ENCODE results near the gene CBFA2T3. TPM values are rescaled to one million over a fixed set of nuclear protein-coding genes. Genes with fewer than 3 reads are reported as not detected.

The CBFA2T3 gene
- total and polyA plus RNA-seq, 2 of the 8 experiments (the other 6 are each of a cell fraction or from before 2014, with no cell fraction given), result 0.51 to 1.3 TPM

DNA sequence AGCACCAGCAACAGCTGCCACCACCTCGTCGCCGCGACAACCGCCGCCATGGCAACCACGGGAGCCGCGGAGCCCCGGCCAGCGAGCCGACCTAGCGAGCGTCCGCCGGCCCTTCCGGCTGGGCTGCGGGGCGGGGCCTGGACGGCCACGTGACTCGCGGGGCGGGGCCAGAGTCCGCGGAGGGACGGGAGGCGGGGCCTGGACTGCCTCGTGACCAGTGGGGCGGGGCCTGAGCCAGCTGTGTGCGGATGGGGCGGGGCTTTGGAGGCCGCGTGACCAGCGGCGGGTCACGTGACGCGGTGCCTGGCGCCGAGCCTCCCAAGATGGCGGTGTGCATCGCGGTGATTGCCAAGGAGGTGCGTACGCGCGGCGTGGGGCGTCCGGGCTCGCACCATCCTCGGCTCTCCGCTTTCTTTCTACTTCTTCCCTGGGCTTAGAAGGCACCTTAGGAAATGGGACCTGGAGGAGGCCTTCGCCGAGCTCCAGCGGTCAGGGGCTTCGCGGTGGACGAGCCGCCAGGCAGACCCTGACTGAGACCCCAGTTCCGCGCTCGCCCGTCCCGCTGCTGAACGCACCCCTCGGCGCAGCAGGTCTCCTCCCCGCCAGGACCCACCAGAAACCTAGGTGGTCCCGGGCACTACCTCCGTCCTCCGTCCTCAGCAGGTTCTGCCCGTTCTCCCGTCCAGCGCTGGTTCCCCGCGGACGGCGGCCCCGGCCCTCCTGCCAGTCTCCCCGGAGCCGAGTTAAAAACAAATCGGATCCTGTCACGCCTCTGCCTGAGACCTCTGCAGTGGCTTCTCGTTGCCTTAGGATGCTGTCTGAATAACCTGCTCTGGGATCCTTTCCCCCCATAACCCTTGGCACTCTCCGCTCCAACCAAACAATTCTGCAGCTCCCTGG lies 119.9 kb downstream of the CBFA2T3 start, which contains the start of the genes GALNS and TRAPPC2L (continued):
- no peak for TF ChIP-seq TAF7 (optimal IDR thresholded peaks at IDR 0.05; ENCODE audit: borderline replicate concordance, low read depth, low read length)
- TF ChIP-seq SP4 (IDR thresholded peaks at IDR 0.05; ENCODE audit: low read length), result peak; percentile 97
- TF ChIP-seq SAP30 (IDR thresholded peaks at IDR 0.05; ENCODE audit: insufficient read depth, insufficient replicate concordance, low read length), result peak; percentile 40
- TF ChIP-seq PHF8 (conservative IDR thresholded peaks at IDR 0.05; ENCODE audit: low read depth, low read length), result peak; percentile 88
- TF ChIP-seq YY1 (IDR thresholded peaks at IDR 0.05; ENCODE audit: low read depth, low read length), result peak; percentile 97
- peak; percentile 64 for TF ChIP-seq KDM4A (IDR thresholded peaks at IDR 0.05; ENCODE audit: low read depth, low read length, severe bottlenecking)
- TF ChIP-seq HDAC2 (IDR thresholded peaks at IDR 0.05; ENCODE audit: borderline replicate concordance in 1 of 2, low read depth in 2 of 2, low read length in 2 of 2), result peak in 1 of 2 experiments; percentile 97; a peak in 2 of 4 replicates
- peak; percentile 98 for TF ChIP-seq KDM5A (IDR thresholded peaks at IDR 0.05; ENCODE audit: low read length)
- TF ChIP-seq ZNF274 (IDR thresholded peaks at IDR 0.05; ENCODE audit: borderline replicate concordance, extremely low read depth, low read length), result no peak
- TF ChIP-seq, protein P1, sequence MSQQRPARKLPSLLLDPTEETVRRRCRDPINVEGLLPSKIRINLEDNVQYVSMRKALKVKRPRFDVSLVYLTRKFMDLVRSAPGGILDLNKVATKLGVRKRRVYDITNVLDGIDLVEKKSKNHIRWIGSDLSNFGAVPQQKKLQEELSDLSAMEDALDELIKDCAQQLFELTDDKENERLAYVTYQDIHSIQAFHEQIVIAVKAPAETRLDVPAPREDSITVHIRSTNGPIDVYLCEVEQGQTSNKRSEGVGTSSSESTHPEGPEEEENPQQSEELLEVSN (IDR thresholded peaks at IDR 0.05), result 0 out of 2 replicates have a peak, but pooled peaks have one; percentile 15
- 0 out of 2 replicates have a peak, but pooled peaks have one; percentile 35 for TF ChIP-seq RBBP5 (IDR thresholded peaks at IDR 0.05; ENCODE audit: borderline replicate concordance, low read depth, low read length)
- TF ChIP-seq POU5F1 (IDR thresholded peaks at IDR 0.05; ENCODE audit: low read depth, low read length), result no peak
- peak; percentile 77 for TF ChIP-seq TBP (IDR thresholded peaks at IDR 0.05; ENCODE audit: low read depth, low read length)
- TF ChIP-seq RXRA (IDR thresholded peaks at IDR 0.05; ENCODE audit: insufficient read depth, low read depth, low read length), result no peak
- peak; percentile 73; the same call in 1 of the 2 replicates for TF ChIP-seq GTF2F1 (IDR thresholded peaks at IDR 0.05; ENCODE audit: borderline replicate concordance, low read depth, low read length)
- no peak for TF ChIP-seq CTBP2 (IDR thresholded peaks at IDR 0.05; ENCODE audit: borderline replicate concordance, insufficient read depth, insufficient read length, low read length)
- no peak for TF ChIP-seq EP300 (IDR thresholded peaks at IDR 0.05; ENCODE audit: borderline replicate concordance in 1 of 2, low read depth in 2 of 2, low read length in 2 of 2)
- TF ChIP-seq TAF1 (IDR thresholded peaks at IDR 0.05; ENCODE audit: low read depth, low read length), result peak; percentile 92
- TF ChIP-seq CHD2 (IDR thresholded peaks at IDR 0.05; ENCODE audit: low read length), result 0 out of 2 replicates have a peak, but pooled peaks have one; percentile 22
